Peyer's patch (tissue), 4 donors: ENCODE measurements around the gene MASP1.

Source experiments
- CTCF ChIP-seq, 6 experiments: fragments of 450-650 bp in 4 of 6; fragments of 200-600 bp in 2 of 6; sonication (generic) in 1 of 6; IDR thresholded peaks; one replicate each; pipeline ENCODE4 v1.5.1; 2017 to 2019; ENCODE audit warnings: antibody characterized with exemption in 6 of 6, mild to moderate bottlenecking in 3 of 6, moderate library complexity in 1 of 6
- POLR2A ChIP-seq, 2 donors: fragments of 450-650 bp; IDR thresholded peaks; one replicate each; pipeline ENCODE4 v1.5.1; 2017; ENCODE audit warnings: antibody characterized with exemption in 2 of 2, mild to moderate bottlenecking in 2 of 2, moderate library complexity in 2 of 2

- TF ChIP-seq CTCF (IDR thresholded peaks at IDR 0.05) (no peak), POLR2A (IDR thresholded peaks at IDR 0.05) (no peak)
Measured at GRCh38 chr3:187292181-187292580, 644 bp upstream of the MASP1 start.
